ENCODE measurements around the gene SATB1.

DNA sequence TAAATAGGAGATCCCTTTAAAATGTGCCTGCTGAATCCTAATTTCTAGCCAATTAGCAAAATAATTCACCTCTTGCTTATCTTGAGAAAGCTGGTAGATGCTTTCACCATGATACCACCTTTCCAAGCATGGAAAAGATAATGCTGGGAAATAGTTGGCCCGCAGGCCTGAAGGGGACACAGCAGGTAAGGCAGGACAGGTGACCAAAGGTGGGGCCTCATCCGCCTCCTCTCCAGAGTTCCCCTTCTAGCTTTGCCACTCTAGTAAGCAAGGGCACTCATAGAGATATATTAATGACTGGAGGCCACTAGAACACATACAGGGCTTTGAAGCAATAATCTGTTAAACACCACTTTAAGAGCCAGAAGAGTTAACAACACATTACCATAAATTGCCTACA, 45.5 kb downstream of the SATB1 start:
- no peak for TF ChIP-seq POLR2A (IDR thresholded peaks at IDR 0.05; ENCODE audit: low read length)
- TF ChIP-seq RAD21 (conservative IDR thresholded peaks at IDR 0.05 in 1 of 2, IDR thresholded peaks at IDR 0.05 in 1 of 2), result no peak
- TF ChIP-seq, protein P1, sequence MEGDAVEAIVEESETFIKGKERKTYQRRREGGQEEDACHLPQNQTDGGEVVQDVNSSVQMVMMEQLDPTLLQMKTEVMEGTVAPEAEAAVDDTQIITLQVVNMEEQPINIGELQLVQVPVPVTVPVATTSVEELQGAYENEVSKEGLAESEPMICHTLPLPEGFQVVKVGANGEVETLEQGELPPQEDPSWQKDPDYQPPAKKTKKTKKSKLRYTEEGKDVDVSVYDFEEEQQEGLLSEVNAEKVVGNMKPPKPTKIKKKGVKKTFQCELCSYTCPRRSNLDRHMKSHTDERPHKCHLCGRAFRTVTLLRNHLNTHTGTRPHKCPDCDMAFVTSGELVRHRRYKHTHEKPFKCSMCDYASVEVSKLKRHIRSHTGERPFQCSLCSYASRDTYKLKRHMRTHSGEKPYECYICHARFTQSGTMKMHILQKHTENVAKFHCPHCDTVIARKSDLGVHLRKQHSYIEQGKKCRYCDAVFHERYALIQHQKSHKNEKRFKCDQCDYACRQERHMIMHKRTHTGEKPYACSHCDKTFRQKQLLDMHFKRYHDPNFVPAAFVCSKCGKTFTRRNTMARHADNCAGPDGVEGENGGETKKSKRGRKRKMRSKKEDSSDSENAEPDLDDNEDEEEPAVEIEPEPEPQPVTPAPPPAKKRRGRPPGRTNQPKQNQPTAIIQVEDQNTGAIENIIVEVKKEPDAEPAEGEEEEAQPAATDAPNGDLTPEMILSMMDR (IDR thresholded peaks at IDR 0.05), result no peak
- TF ChIP-seq, protein P2, sequence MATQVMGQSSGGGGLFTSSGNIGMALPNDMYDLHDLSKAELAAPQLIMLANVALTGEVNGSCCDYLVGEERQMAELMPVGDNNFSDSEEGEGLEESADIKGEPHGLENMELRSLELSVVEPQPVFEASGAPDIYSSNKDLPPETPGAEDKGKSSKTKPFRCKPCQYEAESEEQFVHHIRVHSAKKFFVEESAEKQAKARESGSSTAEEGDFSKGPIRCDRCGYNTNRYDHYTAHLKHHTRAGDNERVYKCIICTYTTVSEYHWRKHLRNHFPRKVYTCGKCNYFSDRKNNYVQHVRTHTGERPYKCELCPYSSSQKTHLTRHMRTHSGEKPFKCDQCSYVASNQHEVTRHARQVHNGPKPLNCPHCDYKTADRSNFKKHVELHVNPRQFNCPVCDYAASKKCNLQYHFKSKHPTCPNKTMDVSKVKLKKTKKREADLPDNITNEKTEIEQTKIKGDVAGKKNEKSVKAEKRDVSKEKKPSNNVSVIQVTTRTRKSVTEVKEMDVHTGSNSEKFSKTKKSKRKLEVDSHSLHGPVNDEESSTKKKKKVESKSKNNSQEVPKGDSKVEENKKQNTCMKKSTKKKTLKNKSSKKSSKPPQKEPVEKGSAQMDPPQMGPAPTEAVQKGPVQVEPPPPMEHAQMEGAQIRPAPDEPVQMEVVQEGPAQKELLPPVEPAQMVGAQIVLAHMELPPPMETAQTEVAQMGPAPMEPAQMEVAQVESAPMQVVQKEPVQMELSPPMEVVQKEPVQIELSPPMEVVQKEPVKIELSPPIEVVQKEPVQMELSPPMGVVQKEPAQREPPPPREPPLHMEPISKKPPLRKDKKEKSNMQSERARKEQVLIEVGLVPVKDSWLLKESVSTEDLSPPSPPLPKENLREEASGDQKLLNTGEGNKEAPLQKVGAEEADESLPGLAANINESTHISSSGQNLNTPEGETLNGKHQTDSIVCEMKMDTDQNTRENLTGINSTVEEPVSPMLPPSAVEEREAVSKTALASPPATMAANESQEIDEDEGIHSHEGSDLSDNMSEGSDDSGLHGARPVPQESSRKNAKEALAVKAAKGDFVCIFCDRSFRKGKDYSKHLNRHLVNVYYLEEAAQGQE (IDR thresholded peaks at IDR 0.05), result no peak
- no peak for TF ChIP-seq EP300 (IDR thresholded peaks at IDR 0.05)
- TF ChIP-seq, protein P3, sequence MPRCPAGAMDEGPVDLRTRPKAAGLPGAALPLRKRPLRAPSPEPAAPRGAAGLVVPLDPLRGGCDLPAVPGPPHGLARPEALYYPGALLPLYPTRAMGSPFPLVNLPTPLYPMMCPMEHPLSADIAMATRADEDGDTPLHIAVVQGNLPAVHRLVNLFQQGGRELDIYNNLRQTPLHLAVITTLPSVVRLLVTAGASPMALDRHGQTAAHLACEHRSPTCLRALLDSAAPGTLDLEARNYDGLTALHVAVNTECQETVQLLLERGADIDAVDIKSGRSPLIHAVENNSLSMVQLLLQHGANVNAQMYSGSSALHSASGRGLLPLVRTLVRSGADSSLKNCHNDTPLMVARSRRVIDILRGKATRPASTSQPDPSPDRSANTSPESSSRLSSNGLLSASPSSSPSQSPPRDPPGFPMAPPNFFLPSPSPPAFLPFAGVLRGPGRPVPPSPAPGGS (IDR thresholded peaks at IDR 0.05), result no peak
- TF ChIP-seq ESRRA (IDR thresholded peaks at IDR 0.05; ENCODE audit: borderline replicate concordance, low read length), result no peak
- TF ChIP-seq MAZ (IDR thresholded peaks at IDR 0.05; ENCODE audit: borderline replicate concordance, low read depth, low read length), result no peak
- TF ChIP-seq SREBF2 (IDR thresholded peaks at IDR 0.05), result no peak
- TF ChIP-seq KDM1A (IDR thresholded peaks at IDR 0.05; ENCODE audit: low read depth), result no peak
- TF ChIP-seq, protein P4, sequence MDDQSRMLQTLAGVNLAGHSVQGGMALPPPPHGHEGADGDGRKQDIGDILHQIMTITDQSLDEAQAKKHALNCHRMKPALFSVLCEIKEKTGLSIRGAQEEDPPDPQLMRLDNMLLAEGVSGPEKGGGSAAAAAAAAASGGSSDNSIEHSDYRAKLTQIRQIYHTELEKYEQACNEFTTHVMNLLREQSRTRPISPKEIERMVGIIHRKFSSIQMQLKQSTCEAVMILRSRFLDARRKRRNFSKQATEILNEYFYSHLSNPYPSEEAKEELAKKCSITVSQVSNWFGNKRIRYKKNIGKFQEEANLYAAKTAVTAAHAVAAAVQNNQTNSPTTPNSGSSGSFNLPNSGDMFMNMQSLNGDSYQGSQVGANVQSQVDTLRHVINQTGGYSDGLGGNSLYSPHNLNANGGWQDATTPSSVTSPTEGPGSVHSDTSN (IDR thresholded peaks at IDR 0.05), result no peak
